OCI-LY7 (cell line): ENCODE data around the gene TCL1A. TPM values are rescaled to one million over a fixed set of nuclear protein-coding genes. Genes with fewer than 3 reads are reported as not detected.

Source experiments
- BruUV-seq: library from RNA; stranded (reverse); fragments of 400-500 nt; replicated peaks from 2 replicates; lab custom pipeline; 2021; lab: Mats Ljungman, UMichigan
- CTCF ChIA-PET: fragments of 300-600 bp; sonication (Branson Sonifier 250); formaldehyde crosslinking; loops from one replicate; lab custom pipeline; 2022; ENCODE audit warnings: antibody characterized with exemption; ENCODE audit not compliant: unreplicated experiment; lab: Charles Lee
- POLR2A ChIA-PET: fragments of 300-600 bp; sonication (Branson Sonifier 250); formaldehyde crosslinking; loops from one replicate; lab custom pipeline; 2022; ENCODE audit warnings: antibody characterized with exemption; lab: Charles Lee
- DNase-seq: peaks from one replicate; pipeline ENCODE4 v3.0.0-alpha.2; 2015; ENCODE audit warnings: low spot score
- H2AFZ ChIP-seq: fragments of 200-600 bp; sonication (generic), shearing (Covaris generic); 2 replicates; pipeline ENCODE4 v1.6.1; 2014; ENCODE audit warnings: mild to moderate bottlenecking, antibody characterized with exemption, low read length, moderate library complexity
- H3K27ac ChIP-seq: fragments of 200-600 bp; sonication (generic); 2 replicates; pipeline ENCODE4 v1.5.1; 2014; ENCODE audit warnings: mixed run types, low read depth, mild to moderate bottlenecking, moderate library complexity, low read length, inconsistent platforms; ENCODE audit not compliant: poor library complexity, severe bottlenecking
- H3K36me3 ChIP-seq: fragments of 200-600 bp; sonication (generic); 2 replicates; pipeline ENCODE4 v1.6.1; 2014; ENCODE audit warnings: mild to moderate bottlenecking, antibody characterized with exemption, low read length, moderate library complexity, mixed read lengths; ENCODE audit not compliant: insufficient read depth
- H3K4me1 ChIP-seq: fragments of 200-600 bp; sonication (generic); 2 replicates; pipeline ENCODE4 v1.5.1; 2014; ENCODE audit warnings: mild to moderate bottlenecking, low read length; ENCODE audit not compliant: insufficient read depth, poor library complexity, severe bottlenecking
- H3K4me2 ChIP-seq: fragments of 200-600 bp; sonication (generic); 2 replicates; pipeline ENCODE4 v1.6.1; 2014; ENCODE audit warnings: mild to moderate bottlenecking, low read length
- H3K4me3 ChIP-seq: fragments of 200-600 bp; sonication (generic); 2 replicates; pipeline ENCODE4 v1.5.1; 2014; ENCODE audit warnings: mild to moderate bottlenecking, low read depth, low read length; ENCODE audit not compliant: poor library complexity, severe bottlenecking
- H3K79me2 ChIP-seq: fragments of 200-600 bp; sonication (generic); 2 replicates; pipeline ENCODE4 v1.6.1; 2016; ENCODE audit warnings: low read depth, mild to moderate bottlenecking, low read length, moderate library complexity, mixed read lengths; ENCODE audit not compliant: insufficient read depth
- H3K9me2 ChIP-seq: fragments of 200-600 bp; sonication (generic); 2 replicates; pipeline ENCODE4 v1.6.1; 2016; ENCODE audit warnings: mild to moderate bottlenecking, low read length, mixed read lengths; ENCODE audit not compliant: insufficient read depth
- H3K9me3 ChIP-seq: fragments of 200-600 bp; sonication (generic); 2 replicates; pipeline ENCODE4 v1.6.1; 2014; ENCODE audit warnings: mild to moderate bottlenecking, mixed run types, low read length, mixed read lengths
- H4K20me1 ChIP-seq: fragments of 200-600 bp; sonication (generic); 2 replicates; pipeline ENCODE4 v1.6.1; 2014; ENCODE audit warnings: mild to moderate bottlenecking, antibody characterized with exemption, low read length, moderate library complexity, mixed read lengths; ENCODE audit not compliant: insufficient read depth
- CTCF ChIP-seq: fragments of 200-600 bp; sonication (generic); conservative IDR thresholded peaks from 2 replicates; pipeline ENCODE4 v1.5.1; 2014; ENCODE audit warnings: mild to moderate bottlenecking, antibody characterized with exemption, low read length, moderate library complexity, mixed read lengths
- EZH2phosphoT487 ChIP-seq: fragments of 200-600 bp; sonication (generic); IDR thresholded peaks from 2 replicates; pipeline ENCODE4 v1.6.1; 2018; ENCODE audit warnings: low read depth, borderline replicate concordance, mild to moderate bottlenecking, mixed run types, antibody characterized with exemption, low read length, moderate library complexity, mixed read lengths
- intact Hi-C: fragments of 100-400 bp; cut with micrococcal nuclease; formaldehyde crosslinking; loops from one replicate; pipeline ENCODE4 v1.10.0; 2022; ENCODE audit not compliant: unreplicated experiment
- total RNA-seq, 2 experiments: library from RNA; depleted of rRNA in 1 of 2; stranded (reverse); fragments of >200 nt in 1 of 2; shearing (Covaris generic) in 1 of 2; gene quantifications; 2 replicates each; pipeline ENCODE4 v1.2.3, GENCODE V29; 2014 to 2022

Gene TCL1A
- total RNA-seq, 2 experiments from 2014 or later, result 574 to 1,441 TPM

GRCh38 chr14:95668235-95668772 is 45.6 kb downstream of the TCL1A start:
- POLR2A ChIA-PET, result interaction anchor here (1.1 to 13.1 kb wide), 5 partner anchors 14 to 45 kb away, joined by 3 to 235 read pairs (median 127); partner anchors contain the start of gene TCL1B
- Histone ChIP-seq H3K4me2 (peak overlapping the region; percentile 79), H2AFZ (peak overlapping the region; percentile 60; the same call in 1 of the 2 replicates), H3K4me1 (peaks cover 87% of the 10 kb centered on the region), H3K79me2 (peaks cover 9% of the 10 kb centered on the region; the same call in 1 of the 2 replicates), H3K9me3 (no peaks in the 10 kb centered on the region), H3K27ac (peak overlapping the region; percentile 98), H3K9me2 (no peaks in the 10 kb centered on the region), H3K4me3 (no peak overlapping the region), H3K36me3 (peaks cover 23% of the 10 kb centered on the region), H4K20me1 (no peaks in the 10 kb centered on the region)
- intact Hi-C loops, result loop anchor here (10.0 kb wide), 2 partner anchors 204 to 1714 kb away; no protein-coding TSS in a partner anchor
- peak; percentile 46 for DNase-seq
- no TSS peak for BruUV-seq
- TF ChIP-seq CTCF (no peak), EZH2phosphoT487 (no peak)
- CTCF ChIA-PET, result interaction anchor here (0.7 to 5.3 kb wide), 3 partner anchors 12 to 106 kb away, joined by 4 to 26 read pairs (median 11); no protein-coding TSS in a partner anchor

- POLR2A ChIA-PET, result interaction anchor here (1.0 to 13.1 kb wide), 12 partner anchors 13 to 54 kb away, joined by 3 to 235 read pairs (median 4); partner anchors contain the start of gene TCL1B
Observed at GRCh38 chr14:95667249-95667693, 46.7 kb downstream of the TCL1A start.

More at GRCh38 chr14:95667249-95667693, 46.7 kb downstream of the TCL1A start:
- Histone ChIP-seq H4K20me1 (no peaks in the 10 kb centered on the region), H3K4me3 (peak overlapping the region; percentile 58), H3K4me2 (peak overlapping the region; percentile 79), H3K4me1 (peaks cover 92% of the 10 kb centered on the region), H3K27ac (peak overlapping the region; percentile 98), H3K79me2 (peaks cover 9% of the 10 kb centered on the region; the same call in 1 of the 2 replicates), H2AFZ (no peak overlapping the region; the same call in 1 of the 2 replicates), H3K9me3 (no peaks in the 10 kb centered on the region), H3K36me3 (peaks cover 18% of the 10 kb centered on the region), H3K9me2 (no peaks in the 10 kb centered on the region)
- no TSS peak for BruUV-seq
- TF ChIP-seq CTCF (no peak), EZH2phosphoT487 (no peak)
- CTCF ChIA-PET, result interaction anchor here (0.6 to 5.3 kb wide), 8 partner anchors 8 to 180 kb away, joined by 3 to 26 read pairs (median 4); no protein-coding TSS in a partner anchor
- DNase-seq, result peak; percentile 94
- intact Hi-C loops, result loop anchor here (2.0 to 10.0 kb wide), 3 partner anchors 100 to 1712 kb away; no protein-coding TSS in a partner anchor
